IMR-90 (cell line): ENCODE data around the gene CHRM5. TPM values are rescaled to one million over a fixed set of nuclear protein-coding genes. Genes with fewer than 3 reads are reported as not detected.

Experiments
- ATAC-seq: fragments of 200-7000 bp; cut with Tn5 transposase; 2 replicates; pipeline ENCODE4 v1.9.1; 2020; ENCODE audit warnings: low read depth, mild to moderate bottlenecking, moderate library complexity
- BruUV-seq: library from RNA; stranded (reverse); fragments of 400-500 nt; replicated peaks from 2 replicates; lab custom pipeline; 2021; lab: Mats Ljungman, UMichigan
- CTCF ChIA-PET: fragments of 300-600 bp; formaldehyde crosslinking; extraction: SDS; loops from one replicate; lab custom pipeline; 2021; ENCODE audit warnings: antibody characterized with exemption; lab: Yijun Ruan, JAX
- POLR2A ChIA-PET: fragments of 300-600 bp; sonication (Branson Sonifier 250); formaldehyde crosslinking; loops from one replicate; lab custom pipeline; 2022; ENCODE audit warnings: antibody characterized with exemption; ENCODE audit not compliant: unreplicated experiment; lab: Charles Lee
- DNase-seq: peaks from one replicate; pipeline ENCODE4 v3.0.0; 2013
- H2AFZ ChIP-seq: replicated peaks from 2 replicates; pipeline ENCODE3; 2013; ENCODE audit warnings: low read length, mild to moderate bottlenecking; ENCODE audit not compliant: poor library complexity
- H2AK5ac ChIP-seq: 2 replicates; pipeline ENCODE4 v1.6.1; 2013; ENCODE audit warnings: low read depth, low read length, inconsistent platforms
- H2AK9ac ChIP-seq: replicated peaks from 2 replicates; pipeline ENCODE3; 2013; ENCODE audit warnings: mild to moderate bottlenecking, low read depth, low read length, moderate library complexity; ENCODE audit not compliant: poor library complexity
- H2BK120ac ChIP-seq: 2 replicates; pipeline ENCODE4 v1.6.1; 2013; ENCODE audit warnings: low read depth, low read length, inconsistent platforms
- H2BK15ac ChIP-seq: 3 replicates; pipeline ENCODE4 v1.6.1; 2013; ENCODE audit warnings: low read depth, low read length, inconsistent platforms
- H2BK20ac ChIP-seq: 2 replicates; pipeline ENCODE4 v1.6.1; 2013; ENCODE audit warnings: low read depth, mild to moderate bottlenecking, inconsistent platforms, low read length, moderate library complexity
- H2BK5ac ChIP-seq: 2 replicates; pipeline ENCODE4 v1.6.1; 2013; ENCODE audit warnings: mild to moderate bottlenecking, low read depth, low read length, inconsistent platforms; ENCODE audit not compliant: poor library complexity, severe bottlenecking
- H3K14ac ChIP-seq: replicated peaks from 2 replicates; pipeline ENCODE4 v1.6.1; 2013; ENCODE audit warnings: low read depth, low read length, inconsistent platforms
- H3K18ac ChIP-seq: 2 replicates; pipeline ENCODE4 v1.6.1; 2013; ENCODE audit warnings: low read depth, low read length, control low read depth
- H3K23ac ChIP-seq: 2 replicates; pipeline ENCODE4 v1.6.1; 2013; ENCODE audit warnings: low read depth, low read length, inconsistent platforms
- H3K27ac ChIP-seq: 2 replicates; pipeline ENCODE4 v1.5.1; 2013; ENCODE audit warnings: mild to moderate bottlenecking, control low read depth, low read length; ENCODE audit not compliant: insufficient read depth
- H3K27me3 ChIP-seq: 2 replicates; pipeline ENCODE4 v1.6.1; 2013; ENCODE audit warnings: low read length; ENCODE audit not compliant: control insufficient read depth, insufficient read depth
- H3K36me3 ChIP-seq: 2 replicates; pipeline ENCODE4 v1.6.1; 2013; ENCODE audit warnings: low read length, mixed read lengths; ENCODE audit not compliant: control insufficient read depth, insufficient read depth
- H3K4ac ChIP-seq: 2 replicates; pipeline ENCODE4 v1.6.1; 2013; ENCODE audit warnings: low read depth, low read length, inconsistent platforms
- H3K4me1 ChIP-seq: 2 replicates; pipeline ENCODE4 v1.6.1; 2013; ENCODE audit warnings: low read length, mixed read lengths; ENCODE audit not compliant: control insufficient read depth, insufficient read depth
- H3K4me2 ChIP-seq: 2 replicates; pipeline ENCODE4 v1.6.1; 2013; ENCODE audit warnings: low read depth, mild to moderate bottlenecking, control low read depth, low read length, moderate library complexity
- H3K4me3 ChIP-seq: 2 replicates; pipeline ENCODE4 v1.5.1; 2013; ENCODE audit warnings: low read depth, mild to moderate bottlenecking, control low read depth, low read length, moderate library complexity; ENCODE audit not compliant: insufficient read depth
- H3K56ac ChIP-seq: 2 replicates; pipeline ENCODE4 v1.6.1; 2013; ENCODE audit warnings: low read length, inconsistent platforms; ENCODE audit not compliant: insufficient read depth; ENCODE audit errors: extremely low read depth
- H3K79me1 ChIP-seq, 2 experiments: 2 replicates each; pipeline ENCODE4 v1.6.1; 2013; ENCODE audit warnings: low read length in 2 of 2, inconsistent platforms in 1 of 2, low read depth in 1 of 2
- H3K9ac ChIP-seq: 2 replicates; pipeline ENCODE4 v1.6.1; 2013; ENCODE audit warnings: low read depth, low read length, control low read depth
- H3K9me1 ChIP-seq: 2 replicates; pipeline ENCODE4 v1.6.1; 2013; ENCODE audit warnings: low read length, inconsistent platforms; ENCODE audit not compliant: insufficient read depth
- H3K9me3 ChIP-seq: 2 replicates; pipeline ENCODE4 v1.6.1; 2013; ENCODE audit warnings: low read length; ENCODE audit not compliant: control insufficient read depth, insufficient read depth
- H4K20me1 ChIP-seq: 2 replicates; pipeline ENCODE4 v1.6.1; 2013; ENCODE audit warnings: low read length, inconsistent platforms; ENCODE audit not compliant: insufficient read depth
- H4K5ac ChIP-seq: 2 replicates; pipeline ENCODE4 v1.6.1; 2013; ENCODE audit warnings: mild to moderate bottlenecking, low read depth, low read length, control low read depth
- H4K8ac ChIP-seq, 2 experiments: 2 replicates each; pipeline ENCODE4 v1.6.1; 2013; ENCODE audit warnings: low read depth in 2 of 2, low read length in 2 of 2, control low read depth in 1 of 2, inconsistent platforms in 1 of 2
- H4K91ac ChIP-seq: 2 replicates; pipeline ENCODE4 v1.6.1; 2013; ENCODE audit warnings: low read depth, low read length, inconsistent platforms; ENCODE audit not compliant: insufficient read depth
- BHLHE40 ChIP-seq: fragments of 150-350 bp; IDR thresholded peaks from 2 replicates; pipeline ENCODE4 v1.6.1; 2016; ENCODE audit warnings: mild to moderate bottlenecking, low read depth, low read length
- CEBPB ChIP-seq: IDR thresholded peaks from 2 replicates; pipeline ENCODE4 v1.6.1; 2012; ENCODE audit warnings: low read depth, low read length, improper control_type of control experiment
- CHD1 ChIP-seq: IDR thresholded peaks from 2 replicates; pipeline ENCODE4 v1.6.1; 2012; ENCODE audit warnings: low read depth, low read length, improper control_type of control experiment
- FOS ChIP-seq: fragments of 150-350 bp; IDR thresholded peaks from 2 replicates; pipeline ENCODE4 v1.6.1; 2016; ENCODE audit warnings: low read depth, low read length
- MAFK ChIP-seq: IDR thresholded peaks from 2 replicates; pipeline ENCODE4 v1.6.1; 2012; ENCODE audit warnings: low read depth, low read length, improper control_type of control experiment
- MAZ ChIP-seq: IDR thresholded peaks from 2 replicates; pipeline ENCODE4 v1.6.1; 2012; ENCODE audit warnings: low read depth, mild to moderate bottlenecking, low read length, improper control_type of control experiment, moderate library complexity, borderline replicate concordance
- MXI1 ChIP-seq: IDR thresholded peaks from 2 replicates; pipeline ENCODE4 v1.6.1; 2012; ENCODE audit warnings: low read depth, mild to moderate bottlenecking, low read length, moderate library complexity, borderline replicate concordance
- NFE2L2 ChIP-seq: fragments of 150-350 bp; IDR thresholded peaks from 2 replicates; pipeline ENCODE4 v1.6.1; 2016; ENCODE audit warnings: low read depth, mild to moderate bottlenecking, low read length
- POLR2A ChIP-seq: IDR thresholded peaks from 2 replicates; pipeline ENCODE4 v1.6.1; 2012; ENCODE audit warnings: mild to moderate bottlenecking, low read depth, low read length
- RAD21 ChIP-seq: IDR thresholded peaks from 2 replicates; pipeline ENCODE4 v1.6.1; 2012; ENCODE audit warnings: low read length, improper control_type of control experiment
- RCOR1 ChIP-seq: IDR thresholded peaks from 2 replicates; pipeline ENCODE4 v1.6.1; 2012; ENCODE audit warnings: mild to moderate bottlenecking, low read length, improper control_type of control experiment; ENCODE audit not compliant: insufficient replicate concordance
- RFX5 ChIP-seq: IDR thresholded peaks from 2 replicates; pipeline ENCODE4 v1.8.0; 2012; ENCODE audit warnings: low read depth, mild to moderate bottlenecking, low read length, moderate library complexity
- SMC3 ChIP-seq: fragments of 150-350 bp; IDR thresholded peaks from 2 replicates; pipeline ENCODE4 v1.6.1; 2016; ENCODE audit warnings: low read depth, mild to moderate bottlenecking, antibody characterized with exemption, low read length, moderate library complexity
- WGBS, 2 experiments: methylation state at CpG; one replicate each; pipeline versions ENCODE4 v1.1.5 to v1.1.7; 2013; ENCODE audit warnings: missing lambda C conversion rate in 2 of 2; ENCODE audit not compliant: insufficient read length in 1 of 2; ENCODE audit errors: extremely low coverage in 2 of 2; 5-methylcytosine and 5-hydroxymethylcytosine counted together
- dilution Hi-C: fragments of 300-500 bp; cut with HindIII; formaldehyde crosslinking; loops from one replicate; pipeline ENCODE4 v1.14.3; 2018; ENCODE audit warnings: low sequenced_read_pairs; ENCODE audit not compliant: unreplicated experiment
- in situ Hi-C: fragments of 300-500 bp; cut with MboI; formaldehyde crosslinking; loops from 3 replicates; pipeline ENCODE4 v1.14.3; 2019; ENCODE audit warnings: low sequenced_read_pairs, inconsistent platforms, mixed read lengths
- intact Hi-C: fragments of 100-400 bp; cut with micrococcal nuclease; formaldehyde crosslinking; loops from 2 replicates; pipeline ENCODE4 v1.10.0; 2022
- polyA plus RNA-seq, 3 experiments: library from polyadenylated mRNA; depleted of rRNA; stranded (reverse); fragments of >200 nt; gene quantifications; 2 replicates each; pipeline ENCODE4 v1.2.3, GENCODE V29; 2012; ENCODE audit warnings: low replicate concordance in 1 of 3
- total RNA-seq: library from RNA; depleted of rRNA; stranded (reverse); fragments of >200 nt; gene quantifications from 2 replicates; pipeline ENCODE4 v1.2.3, GENCODE V29; 2012
- TF ChIP-seq, protein P1 (sequence below): fragments of 150-350 bp; IDR thresholded peaks from 2 replicates; pipeline ENCODE4 v1.6.1; 2017; ENCODE audit warnings: mild to moderate bottlenecking, antibody characterized with exemption, low read length, low read depth
- TF ChIP-seq, protein P2 (sequence below): conservative IDR thresholded peaks from 2 replicates; pipeline ENCODE4 v1.5.1; 2012; ENCODE audit warnings: mild to moderate bottlenecking, low read depth, low read length, improper control_type of control experiment
- TF ChIP-seq, protein P3 (sequence below): fragments of 150-350 bp; IDR thresholded peaks from 2 replicates; pipeline ENCODE4 v1.6.1; 2016; ENCODE audit warnings: low read depth, mild to moderate bottlenecking, low read length, moderate library complexity, borderline replicate concordance

Gene CHRM5
- total and polyA plus RNA-seq, 2 of the 4 experiments (the other 2 are of a cell fraction): under 0.01 to 0.03 TPM

DNA sequence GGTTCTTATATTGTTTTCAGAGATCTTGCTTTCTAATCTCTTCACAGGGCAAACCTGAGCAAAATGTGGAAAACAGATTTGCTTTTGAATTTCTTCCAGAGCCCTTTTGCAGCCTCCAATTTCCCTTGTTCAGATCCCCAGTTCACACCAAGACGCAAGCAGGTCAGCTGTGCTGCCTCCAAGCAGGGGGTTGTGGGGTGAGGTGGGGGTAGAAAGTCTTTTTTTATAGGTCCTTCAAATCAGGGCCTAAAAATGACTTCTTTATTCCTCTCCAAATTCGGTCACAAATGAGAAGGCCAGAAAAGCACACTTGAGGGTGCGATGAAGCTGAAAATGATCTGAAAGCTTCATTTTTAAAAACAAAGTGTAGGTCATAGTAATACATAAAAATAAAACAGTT lies 97.0 kb downstream of the CHRM5 start:
- H2AK9ac ChIP-seq: no peak overlapping the region
- no peak overlapping the region for H2AK5ac ChIP-seq
- H2BK20ac ChIP-seq: no peak overlapping the region
- H3K9me3 ChIP-seq: no peaks in the 10 kb centered on the region
- no peak overlapping the region for H3K18ac ChIP-seq
- H3K4me3 ChIP-seq: no peak overlapping the region
- no peak overlapping the region for H2BK5ac ChIP-seq
- H3K4me2 ChIP-seq: no peak overlapping the region
- dilution Hi-C loops: no loop called here
- no peaks in the 10 kb centered on the region for H3K9me1 ChIP-seq
- WGBS, 2 experiments: no CpG with 5 or more reads among the region's 3 CpGs
- H2BK15ac ChIP-seq: no peak overlapping the region
- H3K4me1 ChIP-seq: no peaks in the 10 kb centered on the region
- H3K27ac ChIP-seq: no peak overlapping the region
- H2BK120ac ChIP-seq: no peak overlapping the region
- no peak overlapping the region for H2AFZ ChIP-seq
- CTCF ChIA-PET: no interaction called here
- H3K79me1 ChIP-seq: no peaks in the 10 kb centered on the region
- POLR2A ChIA-PET: no interaction called here
- DNase-seq: no peak
- H4K91ac ChIP-seq: no peak overlapping the region
- in situ Hi-C loops: loop anchor here (10.0 kb wide), 1 partner anchor 150 kb away; the partner anchor contains the start of gene KATNBL1
- no peak overlapping the region for H4K5ac ChIP-seq
- no peak overlapping the region for H3K9ac ChIP-seq
- H3K56ac ChIP-seq: no peak overlapping the region
- no peak for ATAC-seq
- no peaks in the 10 kb centered on the region for H4K20me1 ChIP-seq
- intact Hi-C loops: loop anchor here (10.0 kb wide), 1 partner anchor 300 kb away; the partner anchor contains the start of gene LPCAT4
- H4K8ac ChIP-seq: no peak overlapping the region
- H3K14ac ChIP-seq: no peak overlapping the region
- H3K36me3 ChIP-seq: no peaks in the 10 kb centered on the region
- no peaks in the 10 kb centered on the region for H3K27me3 ChIP-seq
- H3K4ac ChIP-seq: no peak overlapping the region
- BruUV-seq: no TSS peak
- H3K23ac ChIP-seq: no peak overlapping the region
- TF ChIP-seq CEBPB (no peak), FOS (no peak), MAFK (no peak), NFE2L2 (no peak), RAD21 (no peak), RCOR1 (no peak), MAZ (no peak), RFX5 (no peak), BHLHE40 (no peak), CHD1 (no peak), SMC3 (no peak), MXI1 (no peak), POLR2A (no peak)
- TF ChIP-seq, protein P1, sequence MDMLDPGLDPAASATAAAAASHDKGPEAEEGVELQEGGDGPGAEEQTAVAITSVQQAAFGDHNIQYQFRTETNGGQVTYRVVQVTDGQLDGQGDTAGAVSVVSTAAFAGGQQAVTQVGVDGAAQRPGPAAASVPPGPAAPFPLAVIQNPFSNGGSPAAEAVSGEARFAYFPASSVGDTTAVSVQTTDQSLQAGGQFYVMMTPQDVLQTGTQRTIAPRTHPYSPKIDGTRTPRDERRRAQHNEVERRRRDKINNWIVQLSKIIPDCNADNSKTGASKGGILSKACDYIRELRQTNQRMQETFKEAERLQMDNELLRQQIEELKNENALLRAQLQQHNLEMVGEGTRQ: no peak
- TF ChIP-seq, protein P2, sequence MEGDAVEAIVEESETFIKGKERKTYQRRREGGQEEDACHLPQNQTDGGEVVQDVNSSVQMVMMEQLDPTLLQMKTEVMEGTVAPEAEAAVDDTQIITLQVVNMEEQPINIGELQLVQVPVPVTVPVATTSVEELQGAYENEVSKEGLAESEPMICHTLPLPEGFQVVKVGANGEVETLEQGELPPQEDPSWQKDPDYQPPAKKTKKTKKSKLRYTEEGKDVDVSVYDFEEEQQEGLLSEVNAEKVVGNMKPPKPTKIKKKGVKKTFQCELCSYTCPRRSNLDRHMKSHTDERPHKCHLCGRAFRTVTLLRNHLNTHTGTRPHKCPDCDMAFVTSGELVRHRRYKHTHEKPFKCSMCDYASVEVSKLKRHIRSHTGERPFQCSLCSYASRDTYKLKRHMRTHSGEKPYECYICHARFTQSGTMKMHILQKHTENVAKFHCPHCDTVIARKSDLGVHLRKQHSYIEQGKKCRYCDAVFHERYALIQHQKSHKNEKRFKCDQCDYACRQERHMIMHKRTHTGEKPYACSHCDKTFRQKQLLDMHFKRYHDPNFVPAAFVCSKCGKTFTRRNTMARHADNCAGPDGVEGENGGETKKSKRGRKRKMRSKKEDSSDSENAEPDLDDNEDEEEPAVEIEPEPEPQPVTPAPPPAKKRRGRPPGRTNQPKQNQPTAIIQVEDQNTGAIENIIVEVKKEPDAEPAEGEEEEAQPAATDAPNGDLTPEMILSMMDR: no peak
- TF ChIP-seq, protein P3, sequence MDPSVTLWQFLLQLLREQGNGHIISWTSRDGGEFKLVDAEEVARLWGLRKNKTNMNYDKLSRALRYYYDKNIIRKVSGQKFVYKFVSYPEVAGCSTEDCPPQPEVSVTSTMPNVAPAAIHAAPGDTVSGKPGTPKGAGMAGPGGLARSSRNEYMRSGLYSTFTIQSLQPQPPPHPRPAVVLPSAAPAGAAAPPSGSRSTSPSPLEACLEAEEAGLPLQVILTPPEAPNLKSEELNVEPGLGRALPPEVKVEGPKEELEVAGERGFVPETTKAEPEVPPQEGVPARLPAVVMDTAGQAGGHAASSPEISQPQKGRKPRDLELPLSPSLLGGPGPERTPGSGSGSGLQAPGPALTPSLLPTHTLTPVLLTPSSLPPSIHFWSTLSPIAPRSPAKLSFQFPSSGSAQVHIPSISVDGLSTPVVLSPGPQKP: no peak
